ENCODE data around the gene CFI.

DNA sequence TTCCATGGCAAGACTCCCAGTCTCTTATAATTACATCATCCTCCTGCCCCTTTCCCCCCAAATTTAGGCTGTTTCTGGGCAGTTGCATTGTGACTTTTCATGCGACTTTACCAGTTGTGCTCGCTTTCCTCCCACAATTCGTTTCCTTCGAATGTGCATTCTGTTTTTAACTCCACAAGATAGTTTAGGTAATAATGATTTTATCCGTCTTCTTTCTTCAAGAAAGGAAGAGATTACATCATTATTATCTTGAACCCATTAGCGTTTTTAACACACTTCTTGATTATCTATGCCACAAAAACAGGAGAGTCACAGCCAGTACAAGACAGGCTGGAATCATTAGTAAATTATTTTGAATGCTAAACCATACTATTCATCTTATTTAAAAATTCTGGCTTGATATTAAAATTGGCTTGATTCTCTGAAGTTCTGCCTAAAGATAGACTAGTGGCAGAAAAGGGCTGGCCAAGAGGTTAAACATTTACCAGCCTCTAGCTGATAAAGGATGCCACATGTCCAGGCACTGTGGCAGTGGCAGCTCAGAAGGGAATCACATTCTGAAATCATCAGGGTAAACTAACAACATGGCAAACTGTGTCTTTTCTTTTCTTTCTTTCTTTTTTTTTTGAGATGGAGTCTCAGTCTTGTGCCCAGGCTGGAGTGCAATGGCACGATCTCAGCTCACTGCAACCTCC lies 52.3 kb downstream of the CFI start:
- TF ChIP-seq, protein P1, sequence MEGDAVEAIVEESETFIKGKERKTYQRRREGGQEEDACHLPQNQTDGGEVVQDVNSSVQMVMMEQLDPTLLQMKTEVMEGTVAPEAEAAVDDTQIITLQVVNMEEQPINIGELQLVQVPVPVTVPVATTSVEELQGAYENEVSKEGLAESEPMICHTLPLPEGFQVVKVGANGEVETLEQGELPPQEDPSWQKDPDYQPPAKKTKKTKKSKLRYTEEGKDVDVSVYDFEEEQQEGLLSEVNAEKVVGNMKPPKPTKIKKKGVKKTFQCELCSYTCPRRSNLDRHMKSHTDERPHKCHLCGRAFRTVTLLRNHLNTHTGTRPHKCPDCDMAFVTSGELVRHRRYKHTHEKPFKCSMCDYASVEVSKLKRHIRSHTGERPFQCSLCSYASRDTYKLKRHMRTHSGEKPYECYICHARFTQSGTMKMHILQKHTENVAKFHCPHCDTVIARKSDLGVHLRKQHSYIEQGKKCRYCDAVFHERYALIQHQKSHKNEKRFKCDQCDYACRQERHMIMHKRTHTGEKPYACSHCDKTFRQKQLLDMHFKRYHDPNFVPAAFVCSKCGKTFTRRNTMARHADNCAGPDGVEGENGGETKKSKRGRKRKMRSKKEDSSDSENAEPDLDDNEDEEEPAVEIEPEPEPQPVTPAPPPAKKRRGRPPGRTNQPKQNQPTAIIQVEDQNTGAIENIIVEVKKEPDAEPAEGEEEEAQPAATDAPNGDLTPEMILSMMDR (IDR thresholded peaks at IDR 0.05), result no peak
- no peak for TF ChIP-seq POLR2A (IDR thresholded peaks at IDR 0.05)
